Dendritic cell treated with granulocyte-macrophage colony-stimulating factor and Interleukin-4, amounts not matched to agents 40 ng/mL and 50 ng/mL, for 4 days (primary cell): Measurements from ENCODE around the gene INSC.

Experiments used
- H3K27ac Mint-ChIP-seq: one replicate; pipeline ENCODE4 v1.8.0; 2022; ENCODE audit warnings: mild to moderate bottlenecking, mixed read lengths
- H3K27me3 Mint-ChIP-seq: one replicate; pipeline ENCODE4 v1.8.0; 2022; ENCODE audit warnings: mild to moderate bottlenecking, mixed read lengths
- H3K36me3 Mint-ChIP-seq: one replicate; pipeline ENCODE4 v1.8.0; 2022; ENCODE audit warnings: low read depth, mixed read lengths
- H3K4me1 Mint-ChIP-seq: one replicate; pipeline ENCODE4 v1.8.0; 2022; ENCODE audit warnings: low read depth, mixed read lengths
- H3K4me3 Mint-ChIP-seq: one replicate; pipeline ENCODE4 v1.8.0; 2022; ENCODE audit warnings: mild to moderate bottlenecking, moderate library complexity, mixed read lengths
- H3K9me3 Mint-ChIP-seq: one replicate; pipeline ENCODE4 v1.8.0; 2022; ENCODE audit warnings: mixed read lengths
- intact Hi-C: fragments of 100-400 bp; cut with micrococcal nuclease; formaldehyde crosslinking; loops from one replicate; pipeline ENCODE4 v1.15.0; 2022

INSC gene

DNA sequence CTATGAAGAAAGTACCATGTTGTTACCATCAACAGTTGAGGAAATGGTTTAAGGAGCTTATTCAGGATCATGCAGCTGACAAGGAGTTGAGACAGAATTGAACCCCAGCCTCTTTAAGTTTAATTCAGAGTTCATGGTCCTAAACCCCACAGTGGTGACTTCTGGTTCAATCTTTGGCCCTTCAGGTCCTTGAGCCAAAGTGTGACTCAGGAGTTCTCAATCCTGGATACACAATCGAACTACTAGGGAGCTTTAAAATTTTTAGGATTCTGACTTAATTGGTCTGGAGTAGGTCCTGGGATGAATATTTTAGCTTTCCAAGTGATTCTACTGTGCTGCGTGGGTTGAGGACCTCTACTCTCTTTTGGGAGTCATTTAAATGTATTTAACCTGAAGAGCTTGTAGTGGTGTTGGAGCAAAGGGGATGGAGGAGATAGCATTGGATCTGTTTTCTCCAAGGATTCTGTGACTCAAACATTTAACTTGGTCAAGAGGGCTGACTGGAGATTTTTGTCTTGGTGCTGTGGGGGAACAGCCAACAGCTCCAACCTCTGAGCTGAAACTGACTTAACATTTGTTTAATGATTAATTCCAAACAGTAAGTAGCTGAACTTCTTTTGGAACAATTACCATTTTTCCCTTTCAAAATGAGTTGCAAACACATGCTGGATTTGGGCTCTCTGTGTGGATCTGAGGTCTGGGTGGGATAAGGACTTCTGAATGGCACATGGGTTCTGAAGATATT lies 80.1 kb downstream of the INSC start:
- Mint-ChIP-seq H3K27ac (no peak overlapping the region), H3K9me3 (no peaks in the 10 kb centered on the region), H3K4me3 (no peak overlapping the region), H3K36me3 (no peaks in the 10 kb centered on the region), H3K27me3 (no peaks in the 10 kb centered on the region), H3K4me1 (no peaks in the 10 kb centered on the region)
- intact Hi-C loops, result no loop called here

DNA sequence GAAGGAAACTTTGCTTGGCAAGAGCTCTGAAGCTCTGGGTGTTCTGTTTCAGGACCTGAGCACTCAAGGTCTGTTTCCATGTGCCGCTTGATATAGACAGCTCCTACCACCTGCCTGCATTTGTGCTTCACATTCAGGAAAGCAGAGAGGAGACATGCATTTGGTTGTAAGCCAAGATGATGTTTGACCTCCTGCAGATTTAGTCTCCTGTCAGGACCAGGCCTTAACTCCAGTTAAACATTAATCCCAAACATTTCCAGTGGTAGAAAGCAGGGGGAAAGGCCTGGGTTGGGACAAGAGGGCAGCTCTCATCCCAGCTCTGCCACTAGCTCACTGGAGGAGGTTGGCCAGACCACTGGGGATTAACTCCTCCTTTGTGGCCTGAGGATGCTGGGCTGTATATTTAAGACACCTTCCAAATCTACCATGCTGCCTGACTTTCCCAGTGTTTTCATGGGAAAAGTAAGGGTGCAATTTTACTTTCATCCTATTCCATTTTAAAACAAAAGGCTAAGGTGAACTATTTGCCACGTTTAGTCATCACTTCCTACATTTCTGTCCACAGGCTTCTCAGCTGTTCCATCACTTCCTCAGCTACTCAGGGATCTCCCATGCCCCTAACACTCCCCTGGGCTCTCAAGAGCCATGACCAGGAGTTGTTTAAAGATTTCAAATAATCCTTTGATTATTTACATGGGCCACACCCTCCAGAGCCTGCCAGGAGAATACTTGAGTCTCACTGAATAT lies 80.9 kb downstream of the INSC start:
- intact Hi-C loops, result no loop called here
- Mint-ChIP-seq H3K27ac (no peak overlapping the region), H3K9me3 (no peaks in the 10 kb centered on the region)

DNA sequence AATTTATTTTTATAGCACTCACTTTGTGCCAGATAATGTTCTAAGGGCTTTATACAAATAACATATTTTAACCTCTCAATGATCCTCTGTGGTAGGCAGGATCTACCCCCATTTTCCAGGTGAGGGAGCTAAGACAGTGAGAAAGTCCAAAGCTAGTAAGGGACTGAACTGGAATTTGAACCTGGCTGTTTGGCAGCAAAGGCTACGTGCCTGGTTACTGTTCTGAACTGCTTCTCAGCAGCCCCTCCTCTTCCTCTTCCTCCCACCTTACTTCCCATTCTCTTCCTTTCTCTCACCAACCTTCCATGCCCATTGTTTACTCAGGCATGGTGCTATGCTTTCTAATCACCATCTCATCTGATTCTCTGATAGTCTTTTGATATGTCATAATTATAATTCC lies 82.0 kb downstream of the INSC start:
- H3K4me1 Mint-ChIP-seq, result no peaks in the 10 kb centered on the region
- H3K4me3 Mint-ChIP-seq, result no peak overlapping the region
- no peaks in the 10 kb centered on the region for H3K36me3 Mint-ChIP-seq
- peaks cover 2% of the 10 kb centered on the region for H3K27me3 Mint-ChIP-seq
- intact Hi-C loops, result no loop called here
- no peaks in the 10 kb centered on the region for H3K9me3 Mint-ChIP-seq
- no peak overlapping the region for H3K27ac Mint-ChIP-seq

More for the DNA sequence above, 80.9 kb downstream of the INSC start:
- H3K4me3 Mint-ChIP-seq, result no peak overlapping the region
- no peaks in the 10 kb centered on the region for H3K36me3 Mint-ChIP-seq
- H3K4me1 Mint-ChIP-seq, result no peaks in the 10 kb centered on the region
- H3K27me3 Mint-ChIP-seq, result no peaks in the 10 kb centered on the region

DNA sequence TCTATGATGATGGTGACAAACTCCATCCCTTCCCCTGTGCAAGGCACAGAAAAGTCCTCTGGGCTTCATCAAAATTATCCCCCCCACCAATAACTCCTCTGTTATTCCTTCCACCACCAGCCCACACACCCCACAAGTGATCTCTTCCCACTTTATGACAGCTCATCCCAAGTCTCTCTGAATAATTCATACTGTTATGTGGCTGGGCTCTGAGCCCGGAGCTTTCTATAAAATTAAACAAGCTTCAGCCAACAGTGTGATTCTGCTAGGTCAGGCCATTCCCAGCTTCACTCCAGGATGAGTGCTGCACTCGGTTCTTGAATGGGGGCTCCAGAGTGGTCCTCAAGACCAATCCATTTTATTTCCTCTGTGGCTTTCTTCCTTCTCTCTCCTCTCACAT lies 83.0 kb downstream of the INSC start:
- Mint-ChIP-seq H3K36me3 (no peaks in the 10 kb centered on the region), H3K4me3 (no peak overlapping the region)

DNA sequence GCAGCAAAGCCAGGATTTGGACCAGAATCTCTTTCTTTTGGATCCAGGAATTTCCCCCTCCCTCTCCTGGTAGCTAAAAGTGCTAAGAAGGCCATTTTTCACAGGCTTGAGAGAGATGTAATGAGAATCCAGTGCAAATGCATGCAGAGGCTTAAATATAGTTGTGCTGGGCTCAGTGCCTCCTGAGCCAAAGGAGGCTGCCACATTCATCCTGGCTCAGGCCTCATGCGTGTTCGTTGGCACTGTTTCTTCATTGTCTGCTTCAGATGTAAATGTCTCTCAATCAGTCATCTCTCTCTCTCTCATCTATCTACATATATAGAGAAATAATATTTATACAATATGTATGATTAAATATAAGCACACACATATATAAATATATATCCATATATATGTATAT lies 83.6 kb downstream of the INSC start:
- H3K27ac Mint-ChIP-seq, result no peak overlapping the region
- no peak overlapping the region for H3K4me3 Mint-ChIP-seq
- intact Hi-C loops, result no loop called here
- H3K36me3 Mint-ChIP-seq, result no peaks in the 10 kb centered on the region
- H3K9me3 Mint-ChIP-seq, result no peaks in the 10 kb centered on the region
- no peaks in the 10 kb centered on the region for H3K4me1 Mint-ChIP-seq
- H3K27me3 Mint-ChIP-seq, result peaks cover 2% of the 10 kb centered on the region

More for the DNA sequence above, 83.0 kb downstream of the INSC start:
- H3K27ac Mint-ChIP-seq, result no peak overlapping the region
- peaks cover 2% of the 10 kb centered on the region for H3K27me3 Mint-ChIP-seq
- no peaks in the 10 kb centered on the region for H3K9me3 Mint-ChIP-seq
- H3K4me1 Mint-ChIP-seq, result no peaks in the 10 kb centered on the region
- intact Hi-C loops, result no loop called here

DNA sequence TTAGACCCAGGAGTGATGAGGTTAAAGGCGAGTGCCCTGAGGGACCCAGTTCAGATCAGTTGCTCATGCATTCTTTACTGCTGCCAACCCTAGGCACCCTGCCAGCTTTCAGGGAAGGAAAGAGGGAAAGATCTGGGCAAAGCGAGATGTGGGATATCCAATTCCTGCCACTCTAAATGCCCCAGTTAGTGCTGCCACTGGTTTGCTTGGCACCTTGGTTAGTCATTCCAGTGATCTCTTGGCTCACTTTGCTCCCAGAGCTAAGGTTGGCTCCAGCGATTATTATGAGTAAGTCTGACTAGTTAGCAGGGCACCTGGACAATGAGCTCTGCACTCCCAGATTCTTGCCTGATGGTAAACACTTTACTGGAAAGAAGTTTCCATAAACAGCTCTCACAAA lies 85.0 kb downstream of the INSC start:
- intact Hi-C loops, result no loop called here
- Mint-ChIP-seq H3K36me3 (no peaks in the 10 kb centered on the region), H3K4me3 (no peak overlapping the region), H3K27me3 (peaks cover 2% of the 10 kb centered on the region), H3K27ac (no peak overlapping the region), H3K9me3 (no peaks in the 10 kb centered on the region), H3K4me1 (no peaks in the 10 kb centered on the region)

DNA sequence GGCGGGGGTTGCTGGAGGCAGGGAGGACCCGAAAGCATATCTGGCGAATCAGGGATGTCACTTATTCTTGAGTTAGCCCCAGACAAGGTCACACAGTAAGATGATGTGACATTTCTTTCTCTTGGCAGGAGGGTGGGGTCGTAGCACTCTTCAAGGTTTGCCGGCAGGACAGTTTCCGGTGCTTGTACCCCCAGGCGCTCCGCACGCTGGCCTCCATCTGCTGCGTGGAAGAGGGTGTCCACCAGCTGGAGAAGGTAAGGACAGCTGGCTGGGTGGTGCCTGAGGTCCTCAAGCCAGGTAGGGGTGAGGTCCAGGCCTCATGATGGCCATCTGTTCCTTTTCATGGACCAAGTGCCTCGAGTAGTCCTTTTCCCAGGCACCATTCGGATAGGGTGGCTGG lies 86.0 kb downstream of the INSC start:
- Mint-ChIP-seq H3K27ac (no peak overlapping the region), H3K36me3 (no peaks in the 10 kb centered on the region), H3K4me3 (no peak overlapping the region), H3K27me3 (peaks cover 2% of the 10 kb centered on the region), H3K4me1 (no peaks in the 10 kb centered on the region), H3K9me3 (no peaks in the 10 kb centered on the region)
- intact Hi-C loops, result no loop called here

DNA sequence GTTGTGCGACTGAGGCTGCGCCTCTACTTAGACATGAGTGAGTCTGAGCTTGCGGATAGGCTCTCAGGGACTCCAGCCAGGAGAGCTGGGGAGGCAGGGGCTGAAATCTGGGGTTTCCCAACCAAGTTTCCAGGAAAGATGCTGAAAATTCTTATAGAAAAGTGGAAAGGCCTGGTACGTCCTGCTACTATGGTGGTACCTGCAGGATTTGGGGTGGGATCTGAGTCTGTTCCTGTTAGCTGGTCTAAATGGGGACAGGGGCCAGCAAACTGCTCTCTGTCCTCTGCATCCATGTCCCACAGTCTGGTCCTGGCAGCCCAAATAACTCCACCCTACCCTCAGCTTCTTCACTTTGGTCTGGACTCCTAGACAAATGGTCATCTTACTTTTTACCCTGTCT lies 86.9 kb downstream of the INSC start:
- no peaks in the 10 kb centered on the region for H3K4me1 Mint-ChIP-seq
- intact Hi-C loops, result no loop called here

DNA sequence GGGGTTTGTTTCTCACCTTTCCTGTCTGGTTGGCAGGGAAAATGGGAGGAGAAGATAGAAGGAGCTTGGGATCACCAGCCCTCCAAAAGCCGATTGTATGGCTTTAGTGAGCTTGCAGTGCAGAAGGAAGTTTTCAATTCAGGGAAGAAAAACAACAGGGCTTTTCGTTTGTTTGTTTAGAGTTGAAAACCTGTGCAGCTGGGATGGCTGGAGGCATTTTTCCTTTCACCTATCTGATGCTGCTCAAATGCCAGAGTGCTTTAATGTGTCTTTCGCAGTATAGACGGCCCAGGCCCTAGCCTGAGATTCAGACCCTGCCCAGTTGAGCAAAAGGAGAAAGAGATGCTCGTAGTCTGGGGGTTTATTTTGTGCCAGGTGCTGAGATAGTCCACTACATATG lies 87.9 kb downstream of the INSC start:
- no peaks in the 10 kb centered on the region for H3K9me3 Mint-ChIP-seq
- H3K36me3 Mint-ChIP-seq, result no peaks in the 10 kb centered on the region
- intact Hi-C loops, result no loop called here
- peaks cover 2% of the 10 kb centered on the region for H3K27me3 Mint-ChIP-seq
- no peak overlapping the region for H3K4me3 Mint-ChIP-seq
- H3K27ac Mint-ChIP-seq, result no peak overlapping the region
- no peaks in the 10 kb centered on the region for H3K4me1 Mint-ChIP-seq

More for the DNA sequence above, 86.9 kb downstream of the INSC start:
- no peak overlapping the region for H3K27ac Mint-ChIP-seq
- H3K9me3 Mint-ChIP-seq, result no peaks in the 10 kb centered on the region
- H3K36me3 Mint-ChIP-seq, result no peaks in the 10 kb centered on the region
- H3K4me3 Mint-ChIP-seq, result no peak overlapping the region
- H3K27me3 Mint-ChIP-seq, result peaks cover 2% of the 10 kb centered on the region

DNA sequence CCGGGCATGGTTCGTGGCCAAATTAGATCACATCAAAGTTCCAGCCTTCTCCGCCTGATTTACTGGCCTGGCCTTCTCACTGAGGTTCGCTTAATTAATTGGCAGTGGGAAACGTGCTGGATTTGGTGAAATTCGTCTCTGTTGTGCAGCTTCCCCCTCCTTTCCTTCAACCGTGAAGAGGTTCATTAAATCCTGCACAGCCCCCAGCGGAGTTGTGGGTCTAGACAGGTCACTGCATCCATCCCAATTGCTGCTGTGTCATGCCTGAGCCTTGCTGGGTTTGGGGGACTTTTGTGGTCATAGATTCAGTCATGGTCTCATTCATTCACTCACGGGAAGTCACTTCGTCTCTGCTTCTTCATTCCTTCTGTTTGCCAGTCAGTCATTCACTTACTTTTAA lies 90.0 kb downstream of the INSC start:
- Mint-ChIP-seq H3K27ac (no peak overlapping the region), H3K4me1 (no peaks in the 10 kb centered on the region), H3K27me3 (peaks cover 2% of the 10 kb centered on the region), H3K9me3 (no peaks in the 10 kb centered on the region), H3K36me3 (no peaks in the 10 kb centered on the region), H3K4me3 (no peak overlapping the region)
- intact Hi-C loops, result loop anchor here (5.0 kb wide), 1 partner anchor 297 kb away; no protein-coding TSS in a partner anchor

DNA sequence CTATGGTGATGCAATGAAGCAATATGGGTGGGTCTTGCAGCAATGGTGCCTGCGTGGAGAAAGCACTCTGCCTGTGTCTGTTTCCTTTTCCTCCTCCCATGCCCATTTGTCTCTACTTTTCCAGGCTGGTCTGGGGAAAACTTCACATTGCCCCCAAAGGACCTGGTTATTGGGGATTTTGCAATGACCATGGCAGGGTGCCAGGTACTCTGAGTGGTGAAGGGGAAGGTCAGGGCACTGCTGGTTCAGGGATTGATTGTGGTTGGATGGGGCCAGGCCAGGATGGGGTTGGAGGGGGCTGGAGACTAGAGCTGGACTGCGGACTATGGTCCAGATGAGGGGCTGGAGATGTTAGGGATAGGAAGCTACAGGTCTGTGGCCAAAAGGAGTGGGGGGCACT lies 92.1 kb downstream of the INSC start:
- no peaks in the 10 kb centered on the region for H3K36me3 Mint-ChIP-seq
- no peak overlapping the region for H3K27ac Mint-ChIP-seq
- intact Hi-C loops, result loop anchor here (5.0 kb wide), 1 partner anchor 299 kb away; no protein-coding TSS in a partner anchor
- no peaks in the 10 kb centered on the region for H3K4me1 Mint-ChIP-seq
- no peaks in the 10 kb centered on the region for H3K27me3 Mint-ChIP-seq
- H3K9me3 Mint-ChIP-seq, result no peaks in the 10 kb centered on the region
- no peak overlapping the region for H3K4me3 Mint-ChIP-seq

DNA sequence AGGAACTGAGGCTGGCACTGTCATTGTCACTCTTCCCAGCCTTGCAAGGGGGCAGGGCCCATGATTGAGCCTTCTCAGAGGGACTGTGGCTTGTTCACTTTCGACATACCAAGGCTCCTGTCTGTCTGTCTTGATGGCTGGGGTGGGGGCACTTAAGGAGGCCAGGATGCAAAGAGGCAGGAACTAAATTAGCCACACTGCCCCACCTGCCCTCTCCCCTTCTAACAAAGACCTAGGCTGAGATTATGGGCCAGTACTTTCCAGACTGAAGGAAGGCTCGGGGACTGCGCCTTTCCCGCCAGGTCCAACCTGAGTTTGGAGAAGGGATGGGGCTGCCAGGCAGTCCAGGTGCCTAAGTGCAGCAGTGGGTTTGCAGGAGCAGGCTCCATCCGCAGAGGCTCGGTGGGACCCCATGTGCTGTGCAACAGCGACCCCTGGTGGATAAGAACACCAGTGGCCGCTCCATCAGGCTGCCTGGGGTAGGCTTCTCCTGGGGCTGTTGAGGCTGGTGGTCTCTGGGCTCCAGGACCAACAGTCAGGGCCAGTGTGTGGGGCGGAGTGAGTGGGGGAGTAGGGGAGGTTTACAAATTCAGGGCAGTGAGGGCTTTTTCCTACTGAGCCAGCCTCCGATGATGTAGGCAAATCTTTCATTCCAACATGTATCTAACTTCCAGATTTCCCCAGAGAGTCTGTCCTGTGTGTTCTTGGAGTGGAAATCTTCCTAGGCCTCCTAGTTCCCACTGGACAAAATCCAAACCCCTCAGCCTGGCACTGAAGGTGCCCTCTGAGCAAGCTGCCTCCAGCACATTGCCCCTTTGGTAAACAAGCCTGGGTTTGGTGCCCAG lies 93.9 kb downstream of the INSC start:
- intact Hi-C loops, result loop anchor here (1.0 to 5.0 kb wide), 2 partner anchors 107 to 301 kb away; no protein-coding TSS in a partner anchor
- Mint-ChIP-seq H3K4me1 (no peaks in the 10 kb centered on the region), H3K9me3 (no peaks in the 10 kb centered on the region), H3K4me3 (no peak overlapping the region), H3K27ac (no peak overlapping the region), H3K36me3 (no peaks in the 10 kb centered on the region), H3K27me3 (no peaks in the 10 kb centered on the region)

DNA sequence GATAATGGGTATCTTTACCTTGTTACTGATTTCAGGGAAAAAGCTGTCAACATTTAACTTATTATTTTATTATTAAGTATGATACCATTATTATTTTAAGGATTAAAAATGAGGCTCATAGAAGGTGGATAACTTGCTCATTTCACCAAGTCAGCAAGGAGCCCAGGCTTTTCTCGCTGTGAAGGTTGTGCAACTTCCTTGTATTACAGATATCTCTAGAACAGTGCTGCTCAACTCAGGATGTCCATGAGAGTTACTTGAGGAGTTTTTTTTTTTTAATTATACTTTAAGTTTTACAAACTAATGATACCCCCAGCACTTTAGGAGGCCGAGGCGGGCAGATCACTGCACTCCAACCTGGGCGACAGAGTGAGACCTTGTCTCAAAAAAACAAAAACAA lies 98.2 kb downstream of the INSC start:
- Mint-ChIP-seq H3K27ac (no peak overlapping the region), H3K4me1 (no peaks in the 10 kb centered on the region), H3K36me3 (no peaks in the 10 kb centered on the region), H3K4me3 (no peak overlapping the region), H3K9me3 (no peaks in the 10 kb centered on the region), H3K27me3 (no peaks in the 10 kb centered on the region)
- intact Hi-C loops, result no loop called here
